K562 (cell line): ENCODE data around the gene OR2V1. TPM values are rescaled to one million over a fixed set of nuclear protein-coding genes. Genes with fewer than 3 reads are reported as not detected.

Source experiments
- DDX20 ChIP-seq: fragments of 450-650 bp; IDR thresholded peaks from 2 replicates; pipeline ENCODE4 v1.6.1; 2016; ENCODE audit warnings: missing genetic modification characterization, low read depth, mild to moderate bottlenecking, missing compliant biosample characterization, moderate library complexity
- HDAC8 ChIP-seq: fragments of 450-650 bp; IDR thresholded peaks from 2 replicates; pipeline ENCODE4 v1.6.1; 2016; ENCODE audit warnings: mild to moderate bottlenecking, missing genetic modification characterization, moderate library complexity, missing compliant biosample characterization
- IRF9 ChIP-seq: fragments of 450-650 bp; IDR thresholded peaks from 2 replicates; pipeline ENCODE4 v1.6.1; 2016; ENCODE audit warnings: missing biosample characterization, missing genetic modification characterization
- KLF1 ChIP-seq: fragments of 450-650 bp; IDR thresholded peaks from 2 replicates; pipeline ENCODE4 v1.6.1; 2016; ENCODE audit warnings: missing genetic modification characterization, missing compliant biosample characterization
- MECOM ChIP-seq: fragments of 250-450 bp; sonication (Bioruptor Pico); IDR thresholded peaks from 2 replicates; pipeline ENCODE4 v1.8.0; 2022; ENCODE audit warnings: inconsistent platforms
- PTTG1 ChIP-seq: fragments of 450-650 bp; IDR thresholded peaks from 2 replicates; pipeline ENCODE4 v1.6.1; 2016; ENCODE audit warnings: low read depth, mild to moderate bottlenecking, missing genetic modification characterization, missing compliant biosample characterization
- RBM22 ChIP-seq: fragments of 200-400 bp; formaldehyde crosslinking; IDR thresholded peaks from 2 replicates; pipeline ENCODE4 v1.6.1; 2018; ENCODE audit warnings: low read length, low read depth; ENCODE audit not compliant: poor library complexity, severe bottlenecking
- SRF ChIP-seq, 2 experiments: fragments of 250-450, 450-650 bp in 1 of 2; sonication (Bioruptor Pico) in 1 of 2; sonication (generic) in 1 of 2; formaldehyde crosslinking; IDR thresholded peaks; 2 replicates each; pipeline versions ENCODE4 v1.5.0 to v1.5.1; 2020 to 2022; ENCODE audit warnings: mild to moderate bottlenecking in 1 of 2, missing genetic modification reagents in 1 of 2
- YY1 ChIP-seq, 3 experiments: IDR thresholded peaks; 2 replicates each; pipeline ENCODE4 v1.6.1; 2011; ENCODE audit warnings: low read length in 2 of 3, mild to moderate bottlenecking in 2 of 3, moderate library complexity in 2 of 3, borderline replicate concordance in 1 of 3, control low read depth in 1 of 3, low read depth in 1 of 3; ENCODE audit not compliant: insufficient read depth in 3 of 3, insufficient replicate concordance in 2 of 3, control insufficient read depth in 1 of 3, insufficient read length in 1 of 3; ENCODE audit errors: extremely low read depth in 1 of 3
- ZNF592 ChIP-seq: fragments of 450-650 bp; IDR thresholded peaks from 2 replicates; pipeline ENCODE4 v1.6.1; 2017; ENCODE audit warnings: antibody characterized with exemption, mild to moderate bottlenecking
- polyA plus RNA-seq, 8 experiments: library from polyadenylated mRNA; depleted of rRNA in 4 of 8; stranded (reverse) in 5 of 8; unstranded in 3 of 8; fragments of >200 nt; fragmentation: Nextera tagmentation in 2 of 8; fragmentation: Illumina TruSeq in 1 of 8; extraction: Ambion mirVana in 2 of 8; extraction: Trizol in 1 of 8; gene quantifications; 2 replicates each; pipeline versions ENCODE4 v1.2.1 to v1.2.3, GENCODE V29; 2011 to 2014; ENCODE audit warnings: inconsistent platforms in 1 of 8, missing spikeins in 1 of 8
- total RNA-seq, 7 experiments: library from RNA; depleted of rRNA in 6 of 7; stranded (reverse); fragments of >200 nt in 6 of 7; fragmentation: Illumina TruSeq in 2 of 7; extraction: Trizol in 2 of 7; gene quantifications; 2 replicates each; pipeline versions ENCODE4 v1.2.1 to v1.2.3, GENCODE V29; 2011 to 2021; ENCODE audit warnings: low replicate concordance in 1 of 7
- TF ChIP-seq, protein P1 (sequence below): sonication (generic); formaldehyde crosslinking; IDR thresholded peaks from 2 replicates; pipeline ENCODE4 v1.8.0; 2022; ENCODE audit warnings: missing genetic modification reagents, mild to moderate bottlenecking, borderline replicate concordance
- TF ChIP-seq, protein P2 (sequence below): sonication (generic); formaldehyde crosslinking; IDR thresholded peaks from 2 replicates; pipeline ENCODE4 v1.8.1; 2023; ENCODE audit warnings: mild to moderate bottlenecking, missing genetic modification reagents
- TF ChIP-seq, protein P3 (sequence below), 3 experiments: fragments of 200-800 bp in 1 of 3; sonication (Bioruptor generic) in 1 of 3; sonication (generic) in 1 of 3; formaldehyde crosslinking in 1 of 3; IDR thresholded peaks; 2 replicates each; pipeline versions ENCODE4 v1.6.1 to v1.8.0; 2016 to 2022; ENCODE audit warnings: mild to moderate bottlenecking in 2 of 3, missing compliant biosample characterization in 2 of 3, missing genetic modification characterization in 2 of 3, missing genetic modification reagents in 1 of 3

The OR2V1 gene
- total and polyA plus RNA-seq, 9 of the 15 experiments (the other 6 are each of a cell fraction or from before 2014, with no cell fraction given): 0.04 to 0.28 (median 0.15) TPM; not detected in 5

DNA sequence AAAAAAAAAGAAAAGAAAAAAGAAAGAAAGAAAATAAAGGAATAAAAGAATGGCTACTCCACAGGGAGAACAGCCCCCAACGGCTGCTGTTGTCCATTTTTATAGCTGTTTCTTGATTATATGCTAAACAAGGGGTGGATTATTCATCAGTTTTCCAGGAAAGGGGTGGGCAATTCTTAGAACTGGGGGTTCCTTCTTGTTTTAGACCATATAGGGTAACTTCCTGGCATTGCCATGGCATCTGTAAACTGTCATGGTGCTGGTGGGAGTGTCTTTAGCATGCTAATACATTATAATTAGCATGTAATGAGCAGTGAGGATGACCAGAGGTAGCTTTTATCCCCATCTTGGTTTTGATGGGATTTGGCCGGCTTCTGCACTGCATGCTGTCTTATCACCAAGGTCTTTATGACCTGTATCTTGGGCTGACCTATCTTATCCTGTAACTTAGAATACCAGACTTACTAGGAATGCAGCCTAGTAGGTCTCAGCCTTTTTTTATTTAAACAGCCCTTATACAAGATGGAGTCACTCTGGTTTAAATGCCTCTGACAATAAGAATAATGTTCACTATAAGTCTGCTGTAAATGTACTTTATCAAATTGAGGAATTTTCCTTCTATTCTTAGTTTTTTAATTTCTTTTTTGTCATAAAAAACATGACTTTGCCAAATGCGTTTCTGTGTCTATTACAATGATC lies 45.4 kb upstream of the OR2V1 start (continued):
- TF ChIP-seq ZNF592 (peak; percentile 92), MECOM (CRISPR knock-in tag) (0 out of 2 replicates have a peak, but pooled peaks have one; percentile 53), KLF1 (0 out of 2 replicates have a peak, but pooled peaks have one; percentile 33), PTTG1 (tag) (peak; percentile 81), RBM22 (no peak), HDAC8 (peak; percentile 80; the same call in 1 of the 2 replicates), YY1 (IDR thresholded peaks at IDR 0.05; ENCODE audit: borderline replicate concordance in 1 of 3, control insufficient read depth in 1 of 3, extremely low read depth in 1 of 3, insufficient read depth in 3 of 3, insufficient read length in 1 of 3, insufficient replicate concordance in 2 of 3, low read depth in 1 of 3, low read length in 2 of 3) (no peak), IRF9 (tag) (0 out of 2 replicates have a peak, but pooled peaks have one; percentile 47), SRF (CRISPR knock-in tag; IDR thresholded peaks at IDR 0.05) (peak; percentile 70 to 96; a peak in 3 of 4 replicates), DDX20 (tag) (peak; percentile 61; the same call in 1 of the 2 replicates)
- TF ChIP-seq, protein P1, sequence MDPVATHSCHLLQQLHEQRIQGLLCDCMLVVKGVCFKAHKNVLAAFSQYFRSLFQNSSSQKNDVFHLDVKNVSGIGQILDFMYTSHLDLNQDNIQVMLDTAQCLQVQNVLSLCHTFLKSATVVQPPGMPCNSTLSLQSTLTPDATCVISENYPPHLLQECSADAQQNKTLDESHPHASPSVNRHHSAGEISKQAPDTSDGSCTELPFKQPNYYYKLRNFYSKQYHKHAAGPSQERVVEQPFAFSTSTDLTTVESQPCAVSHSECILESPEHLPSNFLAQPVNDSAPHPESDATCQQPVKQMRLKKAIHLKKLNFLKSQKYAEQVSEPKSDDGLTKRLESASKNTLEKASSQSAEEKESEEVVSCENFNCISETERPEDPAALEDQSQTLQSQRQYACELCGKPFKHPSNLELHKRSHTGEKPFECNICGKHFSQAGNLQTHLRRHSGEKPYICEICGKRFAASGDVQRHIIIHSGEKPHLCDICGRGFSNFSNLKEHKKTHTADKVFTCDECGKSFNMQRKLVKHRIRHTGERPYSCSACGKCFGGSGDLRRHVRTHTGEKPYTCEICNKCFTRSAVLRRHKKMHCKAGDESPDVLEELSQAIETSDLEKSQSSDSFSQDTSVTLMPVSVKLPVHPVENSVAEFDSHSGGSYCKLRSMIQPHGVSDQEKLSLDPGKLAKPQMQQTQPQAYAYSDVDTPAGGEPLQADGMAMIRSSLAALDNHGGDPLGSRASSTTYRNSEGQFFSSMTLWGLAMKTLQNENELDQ (CRISPR knock-in tag): no peak
- TF ChIP-seq, protein P2, sequence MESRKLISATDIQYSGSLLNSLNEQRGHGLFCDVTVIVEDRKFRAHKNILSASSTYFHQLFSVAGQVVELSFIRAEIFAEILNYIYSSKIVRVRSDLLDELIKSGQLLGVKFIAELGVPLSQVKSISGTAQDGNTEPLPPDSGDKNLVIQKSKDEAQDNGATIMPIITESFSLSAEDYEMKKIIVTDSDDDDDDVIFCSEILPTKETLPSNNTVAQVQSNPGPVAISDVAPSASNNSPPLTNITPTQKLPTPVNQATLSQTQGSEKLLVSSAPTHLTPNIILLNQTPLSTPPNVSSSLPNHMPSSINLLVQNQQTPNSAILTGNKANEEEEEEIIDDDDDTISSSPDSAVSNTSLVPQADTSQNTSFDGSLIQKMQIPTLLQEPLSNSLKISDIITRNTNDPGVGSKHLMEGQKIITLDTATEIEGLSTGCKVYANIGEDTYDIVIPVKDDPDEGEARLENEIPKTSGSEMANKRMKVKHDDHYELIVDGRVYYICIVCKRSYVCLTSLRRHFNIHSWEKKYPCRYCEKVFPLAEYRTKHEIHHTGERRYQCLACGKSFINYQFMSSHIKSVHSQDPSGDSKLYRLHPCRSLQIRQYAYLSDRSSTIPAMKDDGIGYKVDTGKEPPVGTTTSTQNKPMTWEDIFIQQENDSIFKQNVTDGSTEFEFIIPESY (CRISPR knock-in tag): no peak
- TF ChIP-seq, protein P3, sequence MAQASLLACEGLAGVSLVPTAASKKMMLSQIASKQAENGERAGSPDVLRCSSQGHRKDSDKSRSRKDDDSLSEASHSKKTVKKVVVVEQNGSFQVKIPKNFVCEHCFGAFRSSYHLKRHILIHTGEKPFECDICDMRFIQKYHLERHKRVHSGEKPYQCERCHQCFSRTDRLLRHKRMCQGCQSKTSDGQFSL (CRISPR knock-in tag; IDR thresholded peaks at IDR 0.05): no peak
- TF ChIP-seq, protein P3 (tag; IDR thresholded peaks at IDR 0.05): peak in 1 of 2 experiments; percentile 45; a peak in 1 of 4 replicates
